HepG2 (cell line): ENCODE measurements around the gene TIMM10. TPM values are rescaled to one million over a fixed set of nuclear protein-coding genes. Genes with fewer than 3 reads are reported as not detected.

Experiments
- FUBP1 ChIP-seq: sonication (generic); formaldehyde crosslinking; IDR thresholded peaks from 2 replicates; pipeline ENCODE4 v1.5.1; 2020; ENCODE audit warnings: missing genetic modification reagents, mild to moderate bottlenecking, borderline replicate concordance
- HNRNPLL ChIP-seq: fragments of 200-400 bp; formaldehyde crosslinking; IDR thresholded peaks from 2 replicates; pipeline ENCODE4 v1.6.1; 2017; ENCODE audit warnings: mild to moderate bottlenecking, low read depth, low read length; ENCODE audit not compliant: poor library complexity, severe bottlenecking
- HOMEZ ChIP-seq: IDR thresholded peaks from 2 replicates; pipeline ENCODE4 v1.6.1; 2016; ENCODE audit warnings: low read depth
- JUNB ChIP-seq: sonication (generic); formaldehyde crosslinking; IDR thresholded peaks from 2 replicates; pipeline ENCODE4 v1.8.0; 2022; ENCODE audit warnings: missing genetic modification reagents, mild to moderate bottlenecking, borderline replicate concordance
- PAX8 ChIP-seq: sonication (generic); formaldehyde crosslinking; IDR thresholded peaks from 2 replicates; pipeline ENCODE4 v1.8.0; 2022; ENCODE audit warnings: mild to moderate bottlenecking, missing genetic modification reagents, borderline replicate concordance
- ZBTB37 ChIP-seq: sonication (generic); formaldehyde crosslinking; IDR thresholded peaks from 2 replicates; pipeline ENCODE4 v1.4.0; 2020; ENCODE audit warnings: mild to moderate bottlenecking, missing genetic modification reagents
- ZNF557 ChIP-seq: sonication (generic); formaldehyde crosslinking; IDR thresholded peaks from 2 replicates; pipeline ENCODE4 v1.4.0; 2020; ENCODE audit warnings: missing genetic modification reagents
- ZNF567 ChIP-seq: sonication (generic); formaldehyde crosslinking; IDR thresholded peaks from 2 replicates; pipeline ENCODE4 v1.8.1; 2023; ENCODE audit warnings: mild to moderate bottlenecking, missing genetic modification reagents, borderline replicate concordance
- ZNF703 ChIP-seq: sonication (generic); formaldehyde crosslinking; IDR thresholded peaks from 2 replicates; pipeline ENCODE4 v1.5.1; 2020; ENCODE audit warnings: missing genetic modification reagents, mild to moderate bottlenecking, moderate library complexity, borderline replicate concordance
- polyA plus RNA-seq, 8 experiments: library from polyadenylated mRNA; depleted of rRNA in 3 of 8; stranded (reverse) in 7 of 8; unstranded in 1 of 8; fragments of >200 nt; fragmentation: Illumina TruSeq in 4 of 8; extraction: Trizol in 4 of 8; gene quantifications; 2 replicates each; pipeline versions ENCODE4 v1.2.1 to v1.2.3, GENCODE V29; 2011 to 2016; ENCODE audit warnings: low read depth in 4 of 8, missing spikeins in 1 of 8, mixed read lengths in 1 of 8; ENCODE audit not compliant: insufficient read depth in 1 of 8
- total RNA-seq, 5 experiments: library from RNA; depleted of rRNA; stranded (reverse); fragments of >200 nt; fragmentation: Illumina TruSeq; extraction: Trizol; gene quantifications; 2 replicates each; pipeline ENCODE4 v1.2.3, GENCODE V29; 2016; ENCODE audit warnings: low read depth in 1 of 5
- TF ChIP-seq, protein P1 (sequence below): sonication (generic); formaldehyde crosslinking; IDR thresholded peaks from 2 replicates; pipeline ENCODE4 v1.5.1; 2020; ENCODE audit warnings: missing genetic modification reagents, mild to moderate bottlenecking, borderline replicate concordance
- TF ChIP-seq, protein P2 (sequence below): sonication (generic); formaldehyde crosslinking; IDR thresholded peaks from 2 replicates; pipeline ENCODE4 v1.8.0; 2022; ENCODE audit warnings: low read depth, missing genetic modification reagents
- TF ChIP-seq, protein P3 (sequence below): sonication (generic); formaldehyde crosslinking; IDR thresholded peaks from 2 replicates; pipeline ENCODE4 v1.5.1; 2020; ENCODE audit warnings: mild to moderate bottlenecking, missing genetic modification reagents
- TF ChIP-seq, protein P4 (sequence below): sonication (generic); formaldehyde crosslinking; IDR thresholded peaks from 2 replicates; pipeline ENCODE4 v1.4.0; 2020; ENCODE audit warnings: missing genetic modification reagents, borderline replicate concordance

Gene TIMM10
- total and polyA plus RNA-seq, 2 of the 13 experiments (the other 11 are each of a cell fraction or from before 2014, with no cell fraction given): 67.8 to 82.2 TPM

GRCh38 chr11:57530596-57531507 is at the start of gene TIMM10 (continued):
- TF ChIP-seq FUBP1: no peak
- TF ChIP-seq, protein P1, sequence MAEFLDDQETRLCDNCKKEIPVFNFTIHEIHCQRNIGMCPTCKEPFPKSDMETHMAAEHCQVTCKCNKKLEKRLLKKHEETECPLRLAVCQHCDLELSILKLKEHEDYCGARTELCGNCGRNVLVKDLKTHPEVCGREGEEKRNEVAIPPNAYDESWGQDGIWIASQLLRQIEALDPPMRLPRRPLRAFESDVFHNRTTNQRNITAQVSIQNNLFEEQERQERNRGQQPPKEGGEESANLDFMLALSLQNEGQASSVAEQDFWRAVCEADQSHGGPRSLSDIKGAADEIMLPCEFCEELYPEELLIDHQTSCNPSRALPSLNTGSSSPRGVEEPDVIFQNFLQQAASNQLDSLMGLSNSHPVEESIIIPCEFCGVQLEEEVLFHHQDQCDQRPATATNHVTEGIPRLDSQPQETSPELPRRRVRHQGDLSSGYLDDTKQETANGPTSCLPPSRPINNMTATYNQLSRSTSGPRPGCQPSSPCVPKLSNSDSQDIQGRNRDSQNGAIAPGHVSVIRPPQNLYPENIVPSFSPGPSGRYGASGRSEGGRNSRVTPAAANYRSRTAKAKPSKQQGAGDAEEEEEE (CRISPR knock-in tag): no peak
- TF ChIP-seq ZNF703 (CRISPR knock-in tag): no peak
- TF ChIP-seq HNRNPLL: peak; percentile 24
- TF ChIP-seq JUNB (CRISPR knock-in tag): no peak
- TF ChIP-seq ZNF557 (CRISPR knock-in tag): 0 out of 2 replicates have a peak, but pooled peaks have one; percentile 58
- peak; percentile 80; the same call in 1 of the 2 replicates for TF ChIP-seq HOMEZ (CRISPR knock-in tag)
- TF ChIP-seq, protein P2, sequence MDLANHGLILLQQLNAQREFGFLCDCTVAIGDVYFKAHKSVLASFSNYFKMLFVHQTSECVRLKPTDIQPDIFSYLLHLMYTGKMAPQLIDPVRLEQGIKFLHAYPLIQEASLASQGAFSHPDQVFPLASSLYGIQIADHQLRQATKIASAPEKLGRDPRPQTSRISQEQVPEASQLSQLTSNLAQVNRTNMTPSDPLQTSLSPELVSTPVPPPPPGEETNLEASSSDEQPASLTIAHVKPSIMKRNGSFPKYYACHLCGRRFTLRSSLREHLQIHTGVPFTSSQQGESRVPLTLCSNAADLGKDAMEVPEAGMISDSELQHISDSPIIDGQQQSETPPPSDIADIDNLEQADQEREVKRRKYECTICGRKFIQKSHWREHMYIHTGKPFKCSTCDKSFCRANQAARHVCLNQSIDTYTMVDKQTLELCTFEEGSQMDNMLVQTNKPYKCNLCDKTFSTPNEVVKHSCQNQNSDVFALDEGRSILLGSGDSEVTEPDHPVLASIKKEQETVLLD (CRISPR knock-in tag): peak; percentile 56; the same call in 1 of the 2 replicates
- TF ChIP-seq ZBTB37 (CRISPR knock-in tag): no peak
- TF ChIP-seq, protein P3, sequence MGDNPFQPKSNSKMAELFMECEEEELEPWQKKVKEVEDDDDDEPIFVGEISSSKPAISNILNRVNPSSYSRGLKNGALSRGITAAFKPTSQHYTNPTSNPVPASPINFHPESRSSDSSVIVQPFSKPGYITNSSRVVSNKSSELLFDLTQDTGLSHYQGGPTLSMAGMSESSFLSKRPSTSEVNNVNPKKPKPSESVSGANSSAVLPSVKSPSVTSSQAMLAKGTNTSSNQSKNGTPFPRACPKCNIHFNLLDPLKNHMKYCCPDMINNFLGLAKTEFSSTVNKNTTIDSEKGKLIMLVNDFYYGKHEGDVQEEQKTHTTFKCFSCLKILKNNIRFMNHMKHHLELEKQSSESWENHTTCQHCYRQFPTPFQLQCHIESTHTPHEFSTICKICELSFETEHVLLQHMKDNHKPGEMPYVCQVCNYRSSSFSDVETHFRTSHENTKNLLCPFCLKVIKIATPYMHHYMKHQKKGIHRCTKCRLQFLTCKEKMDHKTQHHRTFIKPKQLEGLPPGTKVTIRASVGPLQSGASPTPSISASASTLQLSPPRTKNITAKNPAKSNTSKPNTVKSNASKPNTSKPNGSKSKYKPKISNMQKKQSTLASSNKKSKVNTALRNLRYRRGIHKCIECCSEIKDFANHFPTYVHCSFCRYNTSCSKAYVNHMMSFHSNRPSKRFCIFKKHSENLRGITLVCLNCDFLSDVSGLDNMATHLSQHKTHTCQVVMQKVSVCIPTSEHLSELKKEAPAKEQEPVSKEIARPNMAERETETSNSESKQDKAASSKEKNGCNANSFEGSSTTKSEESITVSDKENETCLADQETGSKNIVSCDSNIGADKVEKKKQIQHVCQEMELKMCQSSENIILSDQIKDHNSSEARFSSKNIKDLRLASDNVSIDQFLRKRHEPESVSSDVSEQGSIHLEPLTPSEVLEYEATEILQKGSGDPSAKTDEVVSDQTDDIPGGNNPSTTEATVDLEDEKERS (CRISPR knock-in tag): no peak
- no peak for TF ChIP-seq ZNF567
- TF ChIP-seq, protein P4, sequence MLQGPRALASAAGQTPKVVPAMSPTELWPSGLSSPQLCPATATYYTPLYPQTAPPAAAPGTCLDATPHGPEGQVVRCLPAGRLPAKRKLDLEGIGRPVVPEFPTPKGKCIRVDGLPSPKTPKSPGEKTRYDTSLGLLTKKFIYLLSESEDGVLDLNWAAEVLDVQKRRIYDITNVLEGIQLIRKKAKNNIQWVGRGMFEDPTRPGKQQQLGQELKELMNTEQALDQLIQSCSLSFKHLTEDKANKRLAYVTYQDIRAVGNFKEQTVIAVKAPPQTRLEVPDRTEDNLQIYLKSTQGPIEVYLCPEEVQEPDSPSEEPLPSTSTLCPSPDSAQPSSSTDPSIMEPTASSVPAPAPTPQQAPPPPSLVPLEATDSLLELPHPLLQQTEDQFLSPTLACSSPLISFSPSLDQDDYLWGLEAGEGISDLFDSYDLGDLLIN: peak; percentile 81; the same call in 1 of the 2 replicates
- TF ChIP-seq PAX8 (CRISPR knock-in tag): no peak
